HL-60 (cell line): ENCODE measurements around the gene RILPL1.
"Not testable (repeated sequence)": the region's sequence is repeated elsewhere in the genome, so short reads cannot be mapped to it uniquely, and the experiment has no call there.

ENCODE experiments used
- DNase-seq, 2 experiments: peaks; one replicate each; pipeline ENCODE4 v3.0.0-alpha.2; 2010 to 2020; ENCODE audit warnings: low read depth in 1 of 2, low spot score in 1 of 2
- H3K27ac ChIP-seq: fragments of 250-450 bp; sonication (Bioruptor Pico); replicated peaks from 2 replicates; pipeline ENCODE4 v1.5.1; 2020; ENCODE audit warnings: mild to moderate bottlenecking, moderate library complexity
- H3K27me3 ChIP-seq: fragments of 250-450 bp; sonication (Bioruptor Pico); 2 replicates; pipeline ENCODE4 v1.5.1; 2021; ENCODE audit warnings: mild to moderate bottlenecking, moderate library complexity; ENCODE audit not compliant: insufficient read depth, poor library complexity, severe bottlenecking
- H3K4me3 ChIP-seq: replicated peaks from 2 replicates; pipeline ENCODE4 v1.5.1; 2011; ENCODE audit warnings: mild to moderate bottlenecking, control low read depth, low read length; ENCODE audit not compliant: insufficient read depth
- CTCF ChIP-seq: IDR thresholded peaks from one replicate; pipeline ENCODE4 v1.5.1; 2011; ENCODE audit warnings: low read length, control low read depth, inconsistent platforms; ENCODE audit not compliant: insufficient read depth
- GABPA ChIP-seq: IDR thresholded peaks from 2 replicates; pipeline ENCODE4 v1.6.1; 2012; ENCODE audit warnings: low read depth
- POLR2AphosphoS5 ChIP-seq: IDR thresholded peaks from 2 replicates; pipeline ENCODE4 v1.6.1; 2012; ENCODE audit warnings: low read depth
- REST ChIP-seq: IDR thresholded peaks from 2 replicates; pipeline ENCODE4 v1.6.1; 2012; ENCODE audit warnings: low read depth; ENCODE audit not compliant: insufficient replicate concordance
- SPI1 ChIP-seq: IDR thresholded peaks from 2 replicates; pipeline ENCODE4 v1.6.1; 2012; ENCODE audit warnings: low read depth, mild to moderate bottlenecking, borderline replicate concordance

The RILPL1 gene

GRCh38 chr12:123469978-123470377 lies 63.5 kb downstream of the RILPL1 start:
- H3K27ac ChIP-seq = no peak overlapping the region
- DNase-seq = no peak
- no peak for TF ChIP-seq POLR2AphosphoS5
- TF ChIP-seq REST = no peak
- no peak for TF ChIP-seq SPI1
- TF ChIP-seq CTCF = no peak
- TF ChIP-seq GABPA = no peak
- no peak overlapping the region for H3K4me3 ChIP-seq
- H3K27me3 ChIP-seq = no peaks in the 10 kb centered on the region

- DNase-seq = peak in 1 of 2 experiments; percentile 22
- Histone ChIP-seq H3K4me3 (no peak overlapping the region), H3K27ac (no peak overlapping the region), H3K27me3 (no peaks in the 10 kb centered on the region)
- TF ChIP-seq CTCF = peak; percentile 40
- no peak for TF ChIP-seq GABPA
- TF ChIP-seq POLR2AphosphoS5 = no peak
Measured at GRCh38 chr12:123468786-123469185, 64.7 kb downstream of the RILPL1 start.

GRCh38 chr12:123465084-123465483 lies 68.4 kb downstream of the RILPL1 start:
- TF ChIP-seq SPI1 (no peak), POLR2AphosphoS5 (no peak), GABPA (no peak), REST (no peak), CTCF (no peak)
- no peaks in the 10 kb centered on the region for H3K27me3 ChIP-seq
- DNase-seq = no peak
- no peak overlapping the region for H3K27ac ChIP-seq
- no peak overlapping the region for H3K4me3 ChIP-seq

- H3K27me3 ChIP-seq, H3K4me3 ChIP-seq, DNase-seq, H3K27ac ChIP-seq: not testable (repeated sequence)
Measured at GRCh38 chr12:123463174-123463573, 70.3 kb downstream of the RILPL1 start.
